Activated naive CD4-positive, alpha-beta T cell treated with Interleukin-2 at 50 U/mL for 16 hours (primary cell): ENCODE data around the gene MUC20.
"Not testable (repeated sequence)": the region's sequence is repeated elsewhere in the genome, so short reads cannot be mapped to it uniquely, and the experiment has no call there.

Experiments
- DNase-seq: peaks from one replicate; pipeline ENCODE4 v3.0.0-alpha.2; 2020

MUC20 gene

GRCh38 chr3:195773956-195774537 is 53.3 kb downstream of the MUC20 start:
- DNase-seq: no peak

- no peak for DNase-seq
Measured at GRCh38 chr3:195774917-195775316, 54.1 kb downstream of the MUC20 start.

GRCh38 chr3:195777975-195778374 is 57.2 kb downstream of the MUC20 start:
- DNase-seq: no peak

GRCh38 chr3:195781236-195781635 is 60.5 kb downstream of the MUC20 start:
- DNase-seq: not testable (repeated sequence)
